8988T (cell line): ENCODE data around the gene C8G.

ENCODE experiments used
- DNase-seq: peaks from one replicate; pipeline ENCODE4 v3.0.0; 2011

The C8G gene

GRCh38 chr9:136942112-136942880 lies 2.7 kb upstream of the C8G start:
- no peak for DNase-seq

GRCh38 chr9:136942881-136943230 lies 2.2 kb upstream of the C8G start:
- peak; percentile 46 for DNase-seq

- peak; percentile 77 for DNase-seq
Observed at GRCh38 chr9:136943291-136944211, 1.5 kb upstream of the C8G start.

- DNase-seq, result peak; percentile 87
Observed at GRCh38 chr9:136944212-136944518, 878 bp upstream of the C8G start.

GRCh38 chr9:136945333-136946227 lies 537 bp downstream of the C8G start:
- DNase-seq, result no peak

- DNase-seq, result no peak
Observed at GRCh38 chr9:136946228-136947027, 1.4 kb downstream of the C8G start.

- no peak for DNase-seq
Observed at GRCh38 chr9:136947028-136947891, 2.2 kb downstream of the C8G start.

GRCh38 chr9:136947955-136948510 lies 3.0 kb downstream of the C8G start:
- peak; percentile 82 for DNase-seq

- DNase-seq, result no peak
Observed at GRCh38 chr9:136949239-136949816, 4.3 kb downstream of the C8G start.

- peak; percentile 100 for DNase-seq
Observed at GRCh38 chr9:136949817-136950655, 5.0 kb downstream of the C8G start.

- no peak for DNase-seq
Observed at GRCh38 chr9:136950656-136951276, 5.7 kb downstream of the C8G start.

GRCh38 chr9:136951541-136952320 lies 6.7 kb downstream of the C8G start, which contains the start of gene LCN12:
Gene LCN12, plus strand, starts transcription at chr9:136952273. Its CDS starts 55 bp downstream, at chr9:136952328.
- no peak for DNase-seq

GRCh38 chr9:136952321-136952850 lies 7.3 kb downstream of the C8G start:
- DNase-seq, result no peak

- DNase-seq, result no peak
Observed at GRCh38 chr9:136952876-136953770, 8.1 kb downstream of the C8G start.

GRCh38 chr9:136953771-136954269 lies 8.8 kb downstream of the C8G start:
- DNase-seq, result no peak

- no peak for DNase-seq
Observed at GRCh38 chr9:136954270-136955083, 9.4 kb downstream of the C8G start.
